Tongue (tissue), 2 donors: ENCODE data around the gene PDZD2. TPM values are rescaled to one million over a fixed set of nuclear protein-coding genes. Genes with fewer than 3 reads are reported as not detected.
"Not testable (repeated sequence)": the region's sequence is repeated elsewhere in the genome, so short reads cannot be mapped to it uniquely, and the experiment has no call there.

Experiments used
- DNase-seq: peaks from one replicate; pipeline ENCODE4 v3.0.0-alpha.2; 2015
- total RNA-seq: library from RNA; depleted of rRNA; stranded (reverse); fragments of >200 nt; gene quantifications from one replicate; pipeline ENCODE4 v1.2.3, GENCODE V29; 2014

The PDZD2 gene
- total RNA-seq, 1 donor from 2014 or later: 28.6 TPM

GRCh38 chr5:31770132-31770720 lies 131.3 kb downstream of the PDZD2 start:
- DNase-seq: peak; percentile 25

- no peak for DNase-seq
Observed at GRCh38 chr5:31770998-31771397, 132.1 kb downstream of the PDZD2 start.

GRCh38 chr5:31771500-31771899 lies 132.6 kb downstream of the PDZD2 start:
- no peak for DNase-seq

- DNase-seq: not testable (repeated sequence)
Observed at GRCh38 chr5:31776294-31776693, 137.4 kb downstream of the PDZD2 start.

GRCh38 chr5:31776976-31777651 lies 138.2 kb downstream of the PDZD2 start:
- DNase-seq: no peak

GRCh38 chr5:31781772-31782171 lies 142.8 kb downstream of the PDZD2 start:
- DNase-seq: no peak

- peak; percentile 69 for DNase-seq
Observed at GRCh38 chr5:31783086-31783645, 144.2 kb downstream of the PDZD2 start.

- no peak for DNase-seq
Observed at GRCh38 chr5:31783731-31784130, 144.8 kb downstream of the PDZD2 start.

GRCh38 chr5:31786090-31786631 lies 147.2 kb downstream of the PDZD2 start:
- DNase-seq: no peak

- no peak for DNase-seq
Observed at GRCh38 chr5:31794009-31794408, 155.1 kb downstream of the PDZD2 start.

- no peak for DNase-seq
Observed at GRCh38 chr5:31798168-31798567, 159.2 kb downstream of the PDZD2 start.

- no peak for DNase-seq
Observed at GRCh38 chr5:31800351-31800750, 161.4 kb downstream of the PDZD2 start.

GRCh38 chr5:31805785-31806400 lies 167.0 kb downstream of the PDZD2 start:
- DNase-seq: no peak

- peak; percentile 5 for DNase-seq
Observed at GRCh38 chr5:31806561-31806960, 167.6 kb downstream of the PDZD2 start.

GRCh38 chr5:31807789-31808540 lies 169.0 kb downstream of the PDZD2 start:
- peak; percentile 9 for DNase-seq

- DNase-seq: peak; percentile 88
Observed at GRCh38 chr5:31809050-31809870, 170.3 kb downstream of the PDZD2 start.

- DNase-seq: no peak
Observed at GRCh38 chr5:31811210-31811609, 172.3 kb downstream of the PDZD2 start.

- DNase-seq: no peak
Observed at GRCh38 chr5:31815376-31815775, 176.4 kb downstream of the PDZD2 start.

GRCh38 chr5:31819926-31820516 lies 181.1 kb downstream of the PDZD2 start:
- no peak for DNase-seq

- DNase-seq: no peak
Observed at GRCh38 chr5:31823472-31823871, 184.5 kb downstream of the PDZD2 start.
